ENCODE measurements around the gene IGLON5. TPM values are rescaled to one million over a fixed set of nuclear protein-coding genes. Genes with fewer than 3 reads are reported as not detected.
A peak's percentile ranks its signal among the peaks of the same experiment; 100 is the strongest.

The IGLON5 gene
- total and polyA plus RNA-seq, 12 donors, result 0.14 to 0.19 TPM; not detected in 10

GRCh38 chr19:51289635-51290034 is 21.8 kb upstream of the IGLON5 start:
- Histone ChIP-seq H3K4me3 (no peak overlapping the region), H3K27me3 (peaks cover 0 to 44% (median 24%) of the 10 kb centered on the region in 7 donors), H3K4me1 (no peaks in the 10 kb centered on the region), H3K27ac (no peak overlapping the region), H3K9me3 (no peaks in the 10 kb centered on the region), H3K36me3 (no peaks in the 10 kb centered on the region)
- TF ChIP-seq CTCF (IDR thresholded peaks at IDR 0.05), result no peak
- no peak for DNase-seq
- WGBS, 2 donors, result 71 to 94% methylated on average over 1 of the region's 1 CpG
- intact Hi-C loops (cut with DNase I), result no loop called here
- no peak for ATAC-seq

- WGBS, 2 donors, result 25 to 26% methylated on average over 11 of the region's 11 CpGs
- Histone ChIP-seq H3K4me1 (no peaks in the 10 kb centered on the region), H3K27me3 (peaks cover 0 to 60% (median 32%) of the 10 kb centered on the region in 7 donors), H3K36me3 (no peaks in the 10 kb centered on the region), H3K27ac (no peak overlapping the region), H3K4me3 (no peak overlapping the region), H3K9me3 (no peaks in the 10 kb centered on the region)
- ATAC-seq (peak in 6 of 8 donors; percentile 50 to 92 (median 58)), DNase-seq (peak in 1 of 2 donors; percentile 18)
- TF ChIP-seq CTCF (IDR thresholded peaks at IDR 0.05), result peak in 1 of 9 donors; percentile 28
- intact Hi-C loops (cut with DNase I), result no loop called here
These were observed 18.5 kb upstream of the IGLON5 start for GRCh38 chr19:51292971-51293370.

GRCh38 chr19:51293571-51294210 is 17.8 kb upstream of the IGLON5 start:
- no peak for TF ChIP-seq CTCF (IDR thresholded peaks at IDR 0.05)
- Histone ChIP-seq H3K4me1 (no peaks in the 10 kb centered on the region), H3K4me3 (no peak overlapping the region), H3K27ac (no peak overlapping the region), H3K36me3 (no peaks in the 10 kb centered on the region), H3K9me3 (no peaks in the 10 kb centered on the region), H3K27me3 (peaks cover 0 to 54% (median 31%) of the 10 kb centered on the region in 7 donors)
- ATAC-seq (no peak), DNase-seq (no peak)
- intact Hi-C loops (cut with DNase I), result no loop called here
- WGBS, 2 donors, result 61% methylated on average over 14 of the region's 14 CpGs

- 67 to 72% methylated on average over 23 of the region's 23 CpGs for WGBS, 2 donors
- Histone ChIP-seq H3K4me1 (no peaks in the 10 kb centered on the region), H3K9me3 (no peaks in the 10 kb centered on the region), H3K4me3 (no peak overlapping the region), H3K36me3 (no peaks in the 10 kb centered on the region), H3K27me3 (peaks cover 0 to 55% (median 33%) of the 10 kb centered on the region in 7 donors), H3K27ac (no peak overlapping the region)
- DNase-seq (no peak), ATAC-seq (no peak)
- intact Hi-C loops (cut with DNase I), result no loop called here
- no peak for TF ChIP-seq CTCF (IDR thresholded peaks at IDR 0.05)
These were observed 17.1 kb upstream of the IGLON5 start for GRCh38 chr19:51294211-51294976.
